Umbilical cord (tissue), 2 donors: ENCODE results near the gene SBF2. TPM values are rescaled to one million over a fixed set of nuclear protein-coding genes. Genes with fewer than 3 reads are reported as not detected.
"Not testable (repeated sequence)": the region's sequence is repeated elsewhere in the genome, so short reads cannot be mapped to it uniquely, and the experiment has no call there.

Experiments
- DNase-seq: peaks from one replicate; pipeline ENCODE4 v3.0.0-alpha.2; 2015; ENCODE audit warnings: low spot score
- total RNA-seq: library from RNA; depleted of rRNA; stranded (reverse); fragments of >200 nt; gene quantifications from one replicate; pipeline ENCODE4 v1.2.3, GENCODE V29; 2014; ENCODE audit warnings: low replicate concordance; ENCODE audit not compliant: insufficient read depth

The SBF2 gene
- total RNA-seq, 1 donor from 2014 or later, result 85.7 TPM

- no peak for DNase-seq
Observed at GRCh38 chr11:10267821-10268220, 26.2 kb downstream of the SBF2 start.

GRCh38 chr11:10265936-10266335 lies 28.1 kb downstream of the SBF2 start:
- no peak for DNase-seq

GRCh38 chr11:10264716-10265115 lies 29.3 kb downstream of the SBF2 start:
- DNase-seq, result not testable (repeated sequence)

- DNase-seq, result no peak
Observed at GRCh38 chr11:10263929-10264328, 30.1 kb downstream of the SBF2 start.

GRCh38 chr11:10261821-10262220 lies 32.2 kb downstream of the SBF2 start:
- DNase-seq, result no peak

GRCh38 chr11:10257478-10257877 lies 36.5 kb downstream of the SBF2 start:
- no peak for DNase-seq

- no peak for DNase-seq
Observed at GRCh38 chr11:10255388-10256125, 38.5 kb downstream of the SBF2 start.

- not testable (repeated sequence) for DNase-seq
Observed at GRCh38 chr11:10249448-10250131, 44.4 kb downstream of the SBF2 start.

GRCh38 chr11:10247011-10247410 lies 47.0 kb downstream of the SBF2 start:
- DNase-seq, result no peak

- DNase-seq, result no peak
Observed at GRCh38 chr11:10243896-10244575, 50.0 kb downstream of the SBF2 start.

GRCh38 chr11:10236840-10237239 lies 57.2 kb downstream of the SBF2 start:
- no peak for DNase-seq

- no peak for DNase-seq
Observed at GRCh38 chr11:10233581-10233980, 60.4 kb downstream of the SBF2 start.

GRCh38 chr11:10232756-10233155 lies 61.3 kb downstream of the SBF2 start:
- no peak for DNase-seq

GRCh38 chr11:10231803-10232202 lies 62.2 kb downstream of the SBF2 start:
- not testable (repeated sequence) for DNase-seq

GRCh38 chr11:10225553-10225952 lies 68.5 kb downstream of the SBF2 start:
- DNase-seq, result no peak

- DNase-seq, result no peak
Observed at GRCh38 chr11:10222399-10222798, 71.6 kb downstream of the SBF2 start.

- no peak for DNase-seq
Observed at GRCh38 chr11:10221342-10221741, 72.7 kb downstream of the SBF2 start.

GRCh38 chr11:10211470-10211869 lies 82.5 kb downstream of the SBF2 start:
- DNase-seq, result no peak

GRCh38 chr11:10209326-10209725 lies 84.7 kb downstream of the SBF2 start:
- no peak for DNase-seq

- peak; percentile 30 for DNase-seq
Observed at GRCh38 chr11:10208131-10208575, 85.9 kb downstream of the SBF2 start.

- no peak for DNase-seq
Observed at GRCh38 chr11:10205928-10206327, 88.1 kb downstream of the SBF2 start.

- no peak for DNase-seq
Observed at GRCh38 chr11:10204021-10204420, 90.0 kb downstream of the SBF2 start.

- no peak for DNase-seq
Observed at GRCh38 chr11:10201343-10201742, 92.7 kb downstream of the SBF2 start.
